Body of pancreas (tissue), 4 donors: ENCODE results near the gene CASP7. TPM values are rescaled to one million over a fixed set of nuclear protein-coding genes. Genes with fewer than 3 reads are reported as not detected.

Experiments
- ATAC-seq: fragments of 150-250 bp; one replicate; pipeline ENCODE4 v1.9.1; 2016
- DNase-seq, 4 donors: peaks; one replicate each; pipeline ENCODE4 v3.0.0-alpha.2; 2019
- H3K27ac ChIP-seq, 4 donors: fragments of 200-600 bp; sonication (generic); 1 replicate in 3 of 4; 2 replicates in 1 of 4; pipeline versions ENCODE4 v1.5.1 to v1.6.1; 2016 to 2019; ENCODE audit warnings: mild to moderate bottlenecking in 1 of 4, mixed read lengths in 1 of 4, moderate library complexity in 1 of 4
- H3K27me3 ChIP-seq, 2 donors: fragments of 200-600 bp; sonication (generic); one replicate each; pipeline ENCODE4 v1.6.0; 2016; ENCODE audit warnings: mild to moderate bottlenecking in 1 of 2
- H3K36me3 ChIP-seq, 2 donors: fragments of 200-600 bp; sonication (generic); replicated peaks in 1 of 2; 2 replicates each; pipeline ENCODE4 v1.5.1; 2016; ENCODE audit warnings: low read depth in 2 of 2; ENCODE audit not compliant: insufficient read depth in 1 of 2
- H3K4me1 ChIP-seq: fragments of 200-600 bp; sonication (generic); one replicate; pipeline ENCODE4 v1.6.0; 2016
- H3K4me3 ChIP-seq, 2 donors: fragments of 200-600 bp; sonication (generic); 1 replicate in 1 of 2; 2 replicates in 1 of 2; pipeline ENCODE4 v1.5.1; 2016 to 2019
- H3K9me3 ChIP-seq, 3 donors: fragments of 200-600 bp; sonication (generic); 1 replicate in 2 of 3; 2 replicates in 1 of 3; pipeline ENCODE4 v1.5.1; 2016
- CTCF ChIP-seq, 7 experiments: fragments of 450-650 bp in 4 of 7; fragments of 200-600 bp in 3 of 7; sonication (generic) in 3 of 7; IDR thresholded peaks; one replicate each; pipeline ENCODE4 v1.5.1; 2016 to 2019; ENCODE audit warnings: antibody characterized with exemption in 7 of 7
- POLR2A ChIP-seq, 3 donors: fragments of 450-650 bp; IDR thresholded peaks; one replicate each; pipeline ENCODE4 v1.6.1; 2016; ENCODE audit warnings: antibody characterized with exemption in 3 of 3, mild to moderate bottlenecking in 2 of 3
- WGBS, 2 donors: methylation state at CpG; one replicate each; pipeline ENCODE4 v1.1.5; 2017; 5-methylcytosine and 5-hydroxymethylcytosine counted together
- intact Hi-C: fragments of 100-400 bp; cut with DNase I; formaldehyde crosslinking; loops from one replicate; pipeline ENCODE4 v1.15.1; 2023
- total RNA-seq, 2 donors: library from RNA; depleted of rRNA; stranded (reverse); fragments of >200 nt; gene quantifications; one replicate each; pipeline ENCODE4 v1.1.0, GENCODE V29; 2016

The CASP7 gene
- total RNA-seq, 2 donors from 2014 or later: 11.2 to 23.1 TPM

- WGBS, 2 donors: 91 to 96% methylated on average over 21 of the region's 21 CpGs
- Histone ChIP-seq H3K27me3 (no peaks in the 10 kb centered on the region), H3K4me1 (no peaks in the 10 kb centered on the region), H3K9me3 (no peaks in the 10 kb centered on the region), H3K36me3 (peaks cover 0 to 11% of the 10 kb centered on the region in 2 donors), H3K4me3 (no peak overlapping the region), H3K27ac (no peak overlapping the region)
- ATAC-seq: no peak
- DNase-seq: no peak
- no peak for TF ChIP-seq CTCF (IDR thresholded peaks at IDR 0.05)
- no peak for TF ChIP-seq POLR2A (IDR thresholded peaks at IDR 0.05)
- intact Hi-C loops: no loop called here
These were observed 39.5 kb downstream of the CASP7 start for GRCh38 chr10:113718969-113719822.

DNA sequence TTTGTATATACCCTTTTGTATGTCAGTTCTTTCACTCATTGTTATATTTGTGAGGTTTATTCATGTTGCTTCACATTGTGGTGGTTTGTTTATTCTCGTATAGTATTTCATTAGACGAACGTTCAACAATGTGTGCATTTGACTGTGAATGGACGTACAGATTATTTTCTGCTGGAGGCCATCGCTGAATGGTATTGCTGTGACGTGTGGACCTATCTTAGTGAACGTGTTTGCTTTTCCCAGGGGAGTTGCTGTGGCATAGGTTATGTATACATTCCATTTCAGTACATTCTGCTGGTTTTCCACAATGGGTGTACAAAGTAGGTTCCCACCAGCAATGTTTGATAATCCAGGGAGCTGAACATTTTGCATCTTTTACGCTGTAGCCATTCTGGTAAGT is 40.7 kb downstream of the CASP7 start:
- Histone ChIP-seq H3K27me3 (no peaks in the 10 kb centered on the region), H3K36me3 (peaks cover 0 to 18% of the 10 kb centered on the region in 2 donors), H3K27ac (no peak overlapping the region), H3K4me3 (no peak overlapping the region), H3K4me1 (no peaks in the 10 kb centered on the region), H3K9me3 (no peaks in the 10 kb centered on the region)
- WGBS, 2 donors: 83 to 91% methylated on average over 8 of the region's 8 CpGs
- intact Hi-C loops: no loop called here
- ATAC-seq (no peak), DNase-seq (no peak)
- TF ChIP-seq POLR2A (IDR thresholded peaks at IDR 0.05): no peak
- no peak for TF ChIP-seq CTCF (IDR thresholded peaks at IDR 0.05)

DNA sequence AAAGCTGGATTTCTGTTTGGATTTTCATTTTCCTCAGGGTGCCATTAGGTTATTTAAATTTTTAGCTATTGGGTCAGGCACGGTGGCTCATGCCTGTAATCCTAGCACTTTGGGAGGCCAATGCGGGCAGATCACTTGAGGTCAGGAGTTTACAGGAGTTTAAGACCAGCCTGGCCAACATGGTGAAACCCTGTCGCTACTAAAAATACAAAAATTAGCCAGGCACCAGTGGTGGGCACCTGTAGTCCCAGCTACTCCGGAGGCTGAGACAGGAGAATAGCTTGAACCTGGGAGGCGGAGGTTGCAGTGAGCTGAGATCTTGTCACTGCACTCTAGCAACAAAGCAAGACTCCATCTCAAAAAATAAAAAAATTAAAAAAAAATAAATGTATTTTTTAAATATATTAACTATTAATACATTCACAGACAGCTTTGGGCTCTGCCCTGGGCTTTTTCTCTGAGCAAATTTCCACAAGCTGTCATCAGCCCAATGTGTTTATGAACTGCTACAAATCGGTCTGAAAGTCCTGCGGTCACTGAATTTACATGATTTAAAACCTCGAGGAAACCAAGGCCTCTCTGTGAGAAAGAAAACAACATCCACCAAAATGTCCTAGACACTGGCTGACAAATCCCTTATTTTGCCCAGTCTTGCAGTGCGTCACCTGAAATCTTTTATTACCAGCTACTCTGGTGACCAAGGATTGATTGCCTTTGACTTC is 52.6 kb downstream of the CASP7 start:
- 88 to 89% methylated on average over 9 of the region's 9 CpGs for WGBS, 2 donors
- DNase-seq: no peak
- Histone ChIP-seq H3K27ac (no peak overlapping the region), H3K4me1 (peaks cover 17% of the 10 kb centered on the region), H3K4me3 (no peak overlapping the region), H3K27me3 (no peaks in the 10 kb centered on the region), H3K9me3 (no peaks in the 10 kb centered on the region), H3K36me3 (peaks cover 0 to 14% of the 10 kb centered on the region in 2 donors)
- no peak for ATAC-seq
- TF ChIP-seq POLR2A (IDR thresholded peaks at IDR 0.05) (no peak), CTCF (IDR thresholded peaks at IDR 0.05) (no peak)
- intact Hi-C loops: no loop called here

GRCh38 chr10:113732966-113733365 is 53.3 kb downstream of the CASP7 start:
- TF ChIP-seq CTCF (IDR thresholded peaks at IDR 0.05): no peak
- no peak for TF ChIP-seq POLR2A (IDR thresholded peaks at IDR 0.05)
- Histone ChIP-seq H3K4me3 (no peak overlapping the region), H3K27ac (no peak overlapping the region), H3K27me3 (no peaks in the 10 kb centered on the region), H3K9me3 (no peaks in the 10 kb centered on the region), H3K4me1 (peaks cover 20% of the 10 kb centered on the region), H3K36me3 (peaks cover 0 to 14% of the 10 kb centered on the region in 2 donors)
- ATAC-seq (no peak), DNase-seq (no peak)
- intact Hi-C loops: no loop called here
- WGBS, 2 donors: 76 to 88% methylated on average over 4 of the region's 4 CpGs
